Fibroblast of the aortic adventitia (primary cell): ENCODE results near the gene DOCK4. TPM values are rescaled to one million over a fixed set of nuclear protein-coding genes. Genes with fewer than 3 reads are reported as not detected.
A peak's percentile ranks its signal among the peaks of the same experiment; 100 is the strongest.

ENCODE experiments used
- DNase-seq: peaks from one replicate; pipeline ENCODE4 v3.0.0-alpha.2; 2010; ENCODE audit warnings: low read depth
- H3K4me3 ChIP-seq: 2 replicates; pipeline ENCODE4 v1.5.1; 2011; ENCODE audit warnings: low read depth, mild to moderate bottlenecking, control low read depth, low read length, moderate library complexity
- total RNA-seq: library from RNA; depleted of rRNA; stranded (reverse); fragments of >200 nt; gene quantifications from 2 replicates; pipeline ENCODE4 v1.2.3, GENCODE V29; 2012; ENCODE audit warnings: low replicate concordance
- TF ChIP-seq, protein P1 (sequence below): IDR thresholded peaks from 2 replicates; pipeline ENCODE4 v1.5.1; 2011; ENCODE audit warnings: mild to moderate bottlenecking, low read length, control low read depth, inconsistent platforms; ENCODE audit not compliant: insufficient read depth

Gene DOCK4
- total RNA-seq, 1 donor: 25.9 TPM

DNA sequence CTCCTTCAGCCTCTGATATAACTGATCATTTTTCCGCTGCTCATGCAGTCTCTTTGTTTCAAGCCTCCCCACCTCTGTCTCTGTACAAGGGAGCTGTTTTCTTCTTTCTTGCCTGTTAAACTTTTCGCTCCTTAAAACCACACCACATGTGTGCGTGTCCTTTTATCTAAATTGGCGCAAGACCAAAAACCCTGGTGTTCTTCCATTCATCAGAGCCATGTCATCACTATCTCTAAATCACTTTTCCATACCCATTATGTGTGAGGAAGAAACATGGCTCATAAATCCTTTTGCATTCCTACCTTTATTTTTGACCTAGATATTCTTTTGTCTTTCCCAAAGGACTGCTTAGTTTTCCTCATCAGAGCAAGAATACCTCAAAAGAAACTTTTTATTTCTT is 404.9 kb downstream of the DOCK4 start:
- no peak for DNase-seq
- TF ChIP-seq, protein P1, sequence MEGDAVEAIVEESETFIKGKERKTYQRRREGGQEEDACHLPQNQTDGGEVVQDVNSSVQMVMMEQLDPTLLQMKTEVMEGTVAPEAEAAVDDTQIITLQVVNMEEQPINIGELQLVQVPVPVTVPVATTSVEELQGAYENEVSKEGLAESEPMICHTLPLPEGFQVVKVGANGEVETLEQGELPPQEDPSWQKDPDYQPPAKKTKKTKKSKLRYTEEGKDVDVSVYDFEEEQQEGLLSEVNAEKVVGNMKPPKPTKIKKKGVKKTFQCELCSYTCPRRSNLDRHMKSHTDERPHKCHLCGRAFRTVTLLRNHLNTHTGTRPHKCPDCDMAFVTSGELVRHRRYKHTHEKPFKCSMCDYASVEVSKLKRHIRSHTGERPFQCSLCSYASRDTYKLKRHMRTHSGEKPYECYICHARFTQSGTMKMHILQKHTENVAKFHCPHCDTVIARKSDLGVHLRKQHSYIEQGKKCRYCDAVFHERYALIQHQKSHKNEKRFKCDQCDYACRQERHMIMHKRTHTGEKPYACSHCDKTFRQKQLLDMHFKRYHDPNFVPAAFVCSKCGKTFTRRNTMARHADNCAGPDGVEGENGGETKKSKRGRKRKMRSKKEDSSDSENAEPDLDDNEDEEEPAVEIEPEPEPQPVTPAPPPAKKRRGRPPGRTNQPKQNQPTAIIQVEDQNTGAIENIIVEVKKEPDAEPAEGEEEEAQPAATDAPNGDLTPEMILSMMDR: no peak
- H3K4me3 ChIP-seq: no peak overlapping the region

DNA sequence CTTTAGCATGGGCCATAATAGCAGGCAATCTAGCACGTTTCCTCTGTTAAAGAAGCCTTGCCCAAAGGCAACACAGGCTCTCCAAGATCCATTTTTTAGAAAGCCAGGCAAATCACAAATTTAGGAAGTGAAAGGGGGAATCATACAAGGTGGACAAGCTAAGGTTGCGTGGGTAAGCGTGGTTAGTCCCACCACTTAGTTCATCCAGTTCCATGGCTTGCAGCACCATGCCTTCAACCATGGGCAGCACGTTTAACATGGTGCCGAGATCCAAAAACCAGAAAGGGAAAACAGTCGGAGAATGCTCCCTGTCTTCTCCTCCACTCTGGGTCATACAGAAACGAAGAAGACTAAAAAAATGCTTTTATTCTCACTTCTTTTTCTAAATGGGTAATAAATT is 409.5 kb downstream of the DOCK4 start:
- H3K4me3 ChIP-seq: no peak overlapping the region
- TF ChIP-seq, protein P1: no peak
- DNase-seq: peak; percentile 32

DNA sequence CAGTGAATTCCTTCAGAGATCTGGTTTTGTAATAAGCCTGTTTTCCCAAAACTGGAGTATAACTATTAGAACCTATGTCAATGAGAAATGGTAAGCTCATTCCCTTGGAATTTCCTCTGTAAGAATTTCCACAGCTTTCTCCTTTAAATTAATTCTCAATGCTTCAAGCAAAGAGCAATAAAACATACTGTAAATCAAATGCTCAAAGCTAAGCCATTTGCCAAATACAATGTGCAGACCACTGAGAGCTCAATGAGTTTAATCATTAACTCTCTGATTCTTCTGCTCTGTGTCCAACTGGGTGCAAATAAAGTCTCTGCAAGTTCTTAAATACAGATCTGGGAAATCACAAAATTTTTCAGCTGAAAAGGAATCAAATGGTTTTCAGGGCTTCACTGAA is 416.3 kb downstream of the DOCK4 start:
- DNase-seq: peak; percentile 44
- no peak overlapping the region for H3K4me3 ChIP-seq
- TF ChIP-seq, protein P1: no peak

DNA sequence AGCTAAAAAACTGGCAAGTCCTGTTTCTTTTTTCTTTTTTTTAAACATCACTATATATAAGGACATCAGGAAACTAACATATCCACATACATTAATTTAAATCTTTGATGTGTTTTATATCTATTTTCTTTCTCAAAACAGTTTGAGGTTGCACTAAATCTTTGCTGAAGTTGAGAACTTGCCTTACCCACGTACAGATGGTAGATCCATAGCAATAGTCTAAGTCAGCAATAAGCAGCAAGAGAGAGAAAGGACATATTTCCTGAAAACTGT is 417.2 kb downstream of the DOCK4 start:
- TF ChIP-seq, protein P1: no peak
- no peak overlapping the region for H3K4me3 ChIP-seq
- no peak for DNase-seq

DNA sequence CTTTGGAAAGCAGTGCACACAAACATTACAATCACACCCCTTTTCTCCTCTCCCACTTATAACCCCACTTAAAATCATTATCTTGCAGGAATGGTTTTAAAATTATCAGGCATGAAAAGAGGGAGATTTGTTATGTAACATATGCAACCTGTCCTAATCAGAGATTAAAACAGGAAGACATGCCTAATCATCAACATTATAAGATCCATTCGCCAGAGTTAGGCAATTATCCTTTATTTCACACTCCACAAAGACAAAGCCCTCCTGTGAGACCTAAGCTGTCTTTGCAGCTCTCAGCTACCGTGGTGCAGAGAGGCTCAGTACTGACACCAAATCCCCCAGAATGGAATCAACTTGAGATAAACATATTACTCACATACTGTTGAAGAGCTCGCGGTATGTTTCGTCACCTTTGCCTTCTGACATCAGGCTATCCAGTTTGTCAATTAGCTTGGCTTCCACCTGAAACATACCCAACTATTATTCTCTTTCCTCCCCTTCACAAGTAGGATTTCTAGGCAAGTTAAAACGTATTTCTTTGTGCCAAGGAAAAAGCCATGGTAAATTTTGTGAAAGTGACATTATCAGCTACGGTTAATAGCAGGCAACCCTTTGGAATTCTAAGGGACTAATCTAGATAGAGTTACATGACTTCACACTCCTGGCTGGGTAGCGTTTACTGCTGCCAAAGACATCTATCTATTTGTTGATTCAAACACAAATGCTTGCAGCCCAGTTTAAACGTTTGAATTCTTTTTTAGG is 417.7 kb downstream of the DOCK4 start:
- TF ChIP-seq, protein P1: no peak
- peak; percentile 34 for DNase-seq
- H3K4me3 ChIP-seq: no peak overlapping the region

DNA sequence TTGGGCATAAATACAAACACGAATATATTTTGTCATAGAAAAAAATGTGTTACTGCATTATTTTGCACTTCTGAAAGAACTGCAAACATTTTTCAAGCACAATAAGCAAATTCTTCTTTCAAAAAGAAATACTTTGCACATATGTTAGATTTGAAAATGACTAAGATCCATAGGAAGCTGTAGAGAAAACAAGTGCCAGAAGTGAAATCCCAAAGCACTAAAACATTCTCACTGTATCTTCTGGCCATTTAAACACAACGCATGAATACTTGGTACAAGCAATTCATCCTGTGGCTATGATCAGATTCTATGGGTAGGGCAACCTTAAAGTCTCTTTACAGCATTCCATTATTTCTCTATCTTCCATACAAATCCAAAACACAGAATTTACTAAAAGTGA is 418.5 kb downstream of the DOCK4 start:
- TF ChIP-seq, protein P1: no peak
- no peak overlapping the region for H3K4me3 ChIP-seq
- no peak for DNase-seq

DNA sequence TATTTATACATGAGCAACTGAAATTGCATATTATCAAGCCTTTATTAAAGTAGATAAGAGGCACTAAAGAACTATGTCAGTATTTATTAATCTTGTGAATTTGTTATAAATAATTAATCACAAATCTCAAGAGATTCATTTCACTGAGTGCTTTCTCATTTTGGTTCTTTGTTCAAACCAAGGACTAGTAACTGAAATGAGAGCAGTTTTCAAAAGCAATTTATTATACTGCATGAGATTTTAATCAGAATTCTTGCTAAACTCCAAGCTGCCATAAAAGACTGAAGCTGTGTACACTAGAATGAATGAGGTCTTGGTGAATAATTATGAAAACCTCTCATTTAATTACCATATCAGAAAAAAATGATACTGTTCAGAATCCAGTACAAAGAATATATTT is 419.1 kb downstream of the DOCK4 start:
- no peak for DNase-seq
- no peak overlapping the region for H3K4me3 ChIP-seq
- TF ChIP-seq, protein P1: no peak
